Stimulated activated CD8-positive, alpha-beta memory T cell treated with anti-CD3 and anti-CD28 coated beads, Interleukin-2, amount 100 ng/mL, for 48 hours (primary cell): Measurements from ENCODE around the gene KATNA1.

Experiments
- DNase-seq, 2 donors: peaks; one replicate each; pipeline ENCODE4 v3.0.0-alpha.2; 2020; ENCODE audit warnings: low read depth in 2 of 2

Gene KATNA1

GRCh38 chr6:149608381-149608982 lies 40.0 kb downstream of the KATNA1 start:
- no peak for DNase-seq

- no peak for DNase-seq
These were observed 48.0 kb downstream of the KATNA1 start for GRCh38 chr6:149600508-149600907.

GRCh38 chr6:149593408-149593807 lies 55.1 kb downstream of the KATNA1 start:
- no peak for DNase-seq

GRCh38 chr6:149592983-149593382 lies 55.5 kb downstream of the KATNA1 start:
- no peak for DNase-seq

- no peak for DNase-seq
These were observed 62.4 kb downstream of the KATNA1 start for GRCh38 chr6:149586149-149586548.

- no peak for DNase-seq
These were observed 67.2 kb downstream of the KATNA1 start for GRCh38 chr6:149581349-149581748.

GRCh38 chr6:149580880-149581279 lies 67.6 kb downstream of the KATNA1 start:
- no peak for DNase-seq

GRCh38 chr6:149567945-149568585 lies 80.4 kb downstream of the KATNA1 start:
- no peak for DNase-seq

GRCh38 chr6:149567194-149567586 lies 81.3 kb downstream of the KATNA1 start:
- DNase-seq = no peak

- peak; percentile 5 to 27 for DNase-seq
These were observed 81.9 kb downstream of the KATNA1 start for GRCh38 chr6:149566410-149567193.

- peak; percentile 93 to 94 for DNase-seq
These were observed 82.7 kb downstream of the KATNA1 start, which contains the start of gene GINM1 for GRCh38 chr6:149565527-149566409. TSS of gene GINM1 (plus strand) at chr6:149566375. CDS start at chr6:149566415, 40 bp downstream.

GRCh38 chr6:149563928-149564325 lies 84.6 kb downstream of the KATNA1 start:
- DNase-seq = no peak

GRCh38 chr6:149563203-149563927 lies 85.1 kb downstream of the KATNA1 start:
- DNase-seq = no peak

- no peak for DNase-seq
These were observed 87.8 kb downstream of the KATNA1 start for GRCh38 chr6:149560736-149561135.

GRCh38 chr6:149559389-149559788 lies 89.1 kb downstream of the KATNA1 start:
- no peak for DNase-seq

GRCh38 chr6:149558029-149558428 lies 90.5 kb downstream of the KATNA1 start:
- no peak for DNase-seq

GRCh38 chr6:149551920-149552319 lies 96.6 kb downstream of the KATNA1 start:
- DNase-seq = no peak

GRCh38 chr6:149545754-149546471 lies 102.6 kb downstream of the KATNA1 start, which contains the start of gene PPIL4:
TSS of gene PPIL4 (minus strand) at chr6:149546043. CDS start at chr6:149546005, 38 bp downstream.
- peak; percentile 96 for DNase-seq

- DNase-seq = peak in 1 of 2 donors; percentile 23
These were observed 103.2 kb downstream of the KATNA1 start for GRCh38 chr6:149545258-149545753.
